T47D (cell line): ENCODE results near the gene PGGHG.
"Not testable (repeated sequence)": the region's sequence is repeated elsewhere in the genome, so short reads cannot be mapped to it uniquely, and the experiment has no call there.

ENCODE experiments used
- DNase-seq, 2 experiments: peaks; one replicate each; pipeline versions ENCODE4 v3.0.0 to v3.0.0-alpha.2; 2011 to 2012; ENCODE audit warnings: low read depth in 1 of 2, low spot score in 1 of 2
- JUND ChIP-seq: IDR thresholded peaks from 2 replicates; pipeline ENCODE4 v1.6.1; 2012; ENCODE audit warnings: low read depth
- in situ Hi-C: cut with HindIII; loops from 2 replicates; pipeline ENCODE4 v1.10.0; 2016; ENCODE audit warnings: low sequenced_read_pairs, low pct_unique_long_range_greater_than_20kb

Gene PGGHG

GRCh38 chr11:312092-312816, 23.3 kb downstream of the PGGHG start:
- in situ Hi-C loops, result no loop called here
- no peak for TF ChIP-seq JUND
- no peak for DNase-seq

- no peak for DNase-seq
- no peak for TF ChIP-seq JUND
- in situ Hi-C loops, result no loop called here
Observed at GRCh38 chr11:313304-313786, 24.4 kb downstream of the PGGHG start.

GRCh38 chr11:313787-314553, 25.0 kb downstream of the PGGHG start, which contains the start of gene IFITM1:
Gene IFITM1, plus strand, starts transcription at chr11:314040. Its CDS starts 131 bp downstream, at chr11:314171.
- no peak for TF ChIP-seq JUND
- in situ Hi-C loops, result no loop called here
- peak; percentile 68 for DNase-seq

- in situ Hi-C loops, DNase-seq: not testable (repeated sequence)
Observed at GRCh38 chr11:314554-314875, 25.6 kb downstream of the PGGHG start.

GRCh38 chr11:315051-315481, 26.1 kb downstream of the PGGHG start:
- TF ChIP-seq JUND, result no peak

DNA sequence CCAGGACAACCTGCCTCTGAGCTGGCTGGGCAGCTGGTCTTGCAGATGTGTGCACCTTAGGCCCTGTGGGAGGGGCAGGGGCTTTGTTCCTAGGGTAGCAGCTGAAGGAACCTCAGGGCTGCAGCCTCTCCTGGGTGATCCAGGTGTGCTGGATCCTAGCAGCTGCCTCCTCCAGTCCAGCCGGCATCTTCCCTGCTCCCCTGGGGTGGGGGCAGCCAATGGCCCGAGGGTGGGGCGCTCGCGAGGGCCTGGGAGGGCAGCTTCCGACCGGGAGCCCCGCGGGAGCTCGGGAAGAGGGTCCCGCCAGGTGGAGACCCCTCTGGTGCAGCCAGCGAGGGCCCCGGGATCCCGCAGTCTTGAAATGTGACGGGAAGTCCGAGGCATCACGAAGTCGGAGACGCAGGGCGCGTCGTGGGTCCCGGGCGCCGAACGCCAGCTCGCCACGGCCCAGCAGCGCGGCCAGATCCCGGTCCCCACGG, 26.6 kb downstream of the PGGHG start:
- no peak for TF ChIP-seq JUND
- in situ Hi-C loops, result no loop called here
- no peak for DNase-seq

More at GRCh38 chr11:315051-315481, 26.1 kb downstream of the PGGHG start:
- in situ Hi-C loops, result no loop called here
- DNase-seq, result no peak

DNA sequence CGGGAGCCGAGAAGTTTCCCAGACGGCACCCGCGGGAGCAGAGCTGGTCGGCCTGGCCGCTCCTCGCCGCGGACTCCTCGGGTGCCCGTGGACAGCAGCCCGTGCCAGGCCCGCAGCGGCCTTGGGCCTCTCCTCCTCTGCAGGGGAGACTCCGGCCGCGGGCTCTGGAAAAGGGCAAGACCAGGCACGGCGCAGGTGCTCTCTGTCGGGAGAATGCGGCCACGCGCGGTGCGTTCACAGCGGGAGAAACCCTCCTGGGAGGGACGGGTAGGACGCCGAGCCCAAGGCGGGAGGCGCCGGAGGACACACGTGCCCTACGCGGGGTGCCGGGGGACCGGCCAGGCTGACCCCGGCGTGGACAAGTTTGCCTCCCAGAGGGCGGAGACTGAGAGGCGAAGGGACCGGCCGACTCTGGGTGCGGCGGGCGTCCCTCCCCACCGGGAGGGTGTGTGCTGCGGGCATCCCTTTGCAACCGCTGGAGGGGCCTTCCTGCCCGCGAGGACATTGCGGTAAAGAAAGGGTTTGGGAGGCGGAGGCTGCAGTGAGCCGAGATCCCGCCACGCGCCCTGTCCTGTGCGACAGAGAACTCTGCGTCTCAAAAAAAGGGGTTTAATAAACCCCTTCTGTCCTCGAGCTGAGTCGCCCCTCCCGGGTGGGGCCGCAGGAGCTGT, 27.2 kb downstream of the PGGHG start:
- in situ Hi-C loops, result no loop called here
- no peak for TF ChIP-seq JUND
- no peak for DNase-seq

DNA sequence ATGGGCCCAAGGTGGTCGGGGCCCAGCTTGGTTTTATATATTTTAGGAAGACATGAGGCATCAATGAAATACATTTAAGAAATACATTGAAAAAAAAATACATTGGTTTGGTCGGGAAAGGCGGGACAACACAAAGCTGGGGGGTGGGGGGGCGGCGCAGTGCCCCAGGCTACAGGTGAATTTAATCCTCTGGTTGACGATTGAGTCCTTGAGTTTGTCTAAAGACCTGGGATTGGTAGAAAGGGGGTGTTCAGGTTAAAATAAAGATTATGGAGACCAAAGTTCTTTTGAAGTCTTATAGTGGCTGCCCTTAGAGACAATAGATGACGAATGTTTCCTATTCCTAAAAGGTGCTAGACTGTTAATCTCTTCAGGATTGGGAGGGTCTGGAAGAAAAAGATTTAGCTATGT, 28.0 kb downstream of the PGGHG start:
- DNase-seq, result no peak
- in situ Hi-C loops, result no loop called here

GRCh38 chr11:317668-318404, 28.9 kb downstream of the PGGHG start:
- DNase-seq, in situ Hi-C loops: not testable (repeated sequence)

More for the DNA sequence above, 28.0 kb downstream of the PGGHG start:
- no peak for TF ChIP-seq JUND

DNA sequence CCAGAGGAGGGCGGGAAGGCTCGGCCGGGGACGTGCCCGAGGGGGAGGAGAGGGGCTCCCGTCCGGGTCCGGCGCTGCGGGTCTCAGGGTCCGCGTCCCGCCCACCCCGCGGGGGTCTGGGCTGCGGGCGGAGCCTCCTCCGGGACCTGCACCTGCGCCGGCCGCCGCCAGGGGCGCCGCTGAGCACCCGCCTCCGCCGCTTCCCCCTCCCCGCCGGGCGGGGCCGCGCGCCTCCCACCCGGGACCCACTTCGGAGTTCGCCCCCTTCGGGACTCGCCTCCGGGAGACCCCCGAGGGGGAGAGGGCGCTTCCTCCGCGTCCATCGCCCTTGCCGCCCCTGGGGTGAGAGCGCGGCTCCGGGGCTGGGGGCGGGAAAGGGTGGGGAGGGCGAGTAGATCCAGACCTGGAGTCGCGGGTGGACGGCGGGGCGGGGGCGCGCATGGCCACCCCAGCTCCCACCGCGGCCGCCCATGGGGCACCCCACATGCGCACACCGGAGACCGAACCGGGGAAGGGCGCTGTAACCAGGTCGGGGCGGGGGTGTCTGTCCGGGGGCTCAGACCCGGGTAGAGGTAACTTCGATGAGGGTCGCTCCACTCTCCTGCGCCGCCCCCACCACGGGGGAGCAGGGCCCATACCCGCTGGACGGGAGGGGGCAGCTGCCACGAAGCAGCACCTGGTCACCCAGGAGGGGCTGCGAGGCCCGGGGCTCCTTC, 29.6 kb downstream of the PGGHG start:
- DNase-seq, in situ Hi-C loops: not testable (repeated sequence)

DNA sequence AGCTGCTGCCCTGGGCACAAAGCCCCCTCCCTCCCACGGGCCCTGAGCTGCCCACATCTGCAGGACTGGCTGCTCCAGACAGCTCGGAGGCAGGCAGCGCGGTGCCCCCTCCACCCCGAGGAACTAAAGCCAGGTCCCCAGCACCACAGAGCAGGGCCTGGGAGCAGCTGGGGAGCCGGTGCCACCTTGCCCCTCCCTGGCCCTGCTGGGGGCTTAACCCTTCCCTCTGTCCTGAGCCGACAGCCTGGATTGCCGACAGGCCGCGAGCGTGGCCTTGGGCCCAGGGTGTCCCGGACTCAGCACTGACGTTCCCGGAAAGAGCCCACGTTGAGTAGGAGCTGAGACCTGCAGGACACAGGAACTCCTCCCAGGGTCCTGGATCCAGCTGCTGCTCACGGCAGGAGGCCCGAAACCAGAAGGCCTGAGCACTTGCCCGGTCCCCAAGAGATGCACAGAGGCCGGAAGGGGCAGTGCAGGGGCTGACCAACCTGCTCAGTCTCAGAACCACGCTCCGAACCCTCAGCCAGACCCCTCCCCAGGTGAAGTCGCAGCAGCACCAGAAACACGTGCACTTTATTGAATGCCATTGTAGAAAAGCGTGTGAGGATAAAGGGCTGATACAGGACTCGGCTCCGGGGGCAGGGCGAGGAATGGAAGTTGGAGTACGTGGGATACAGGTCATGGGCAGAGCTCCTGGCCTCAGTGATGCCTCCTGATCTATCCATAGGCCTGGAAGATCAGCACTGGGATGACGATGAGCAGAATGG, 30.4 kb downstream of the PGGHG start:
- in situ Hi-C loops, DNase-seq: not testable (repeated sequence)

DNA sequence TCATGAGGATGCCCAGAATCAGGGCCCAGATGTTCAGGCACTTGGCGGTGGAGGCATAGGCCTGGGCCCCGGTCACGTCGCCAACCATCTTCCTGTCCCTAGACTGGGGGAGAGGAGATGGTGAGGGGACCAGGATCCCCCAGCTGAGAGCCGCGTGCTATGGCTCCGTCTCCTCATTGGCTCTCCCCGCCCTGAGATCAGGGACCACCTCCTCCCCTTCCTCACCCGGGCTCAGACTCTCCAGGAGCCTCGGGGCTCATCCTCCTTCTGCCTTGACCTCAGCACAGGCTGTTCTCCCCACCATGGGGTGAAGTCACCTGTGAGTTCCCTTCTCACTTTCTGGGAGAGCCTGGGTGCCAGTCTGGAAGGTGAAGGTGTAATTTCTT, 31.0 kb downstream of the PGGHG start:
- in situ Hi-C loops, DNase-seq: not testable (repeated sequence)
